ENCODE data around the gene CFD. TPM values are rescaled to one million over a fixed set of nuclear protein-coding genes. Genes with fewer than 3 reads are reported as not detected.

CFD gene
- polyA plus RNA-seq, 1 of the 3 experiments (the other 2 are of a cell fraction), result 2.5 TPM

DNA sequence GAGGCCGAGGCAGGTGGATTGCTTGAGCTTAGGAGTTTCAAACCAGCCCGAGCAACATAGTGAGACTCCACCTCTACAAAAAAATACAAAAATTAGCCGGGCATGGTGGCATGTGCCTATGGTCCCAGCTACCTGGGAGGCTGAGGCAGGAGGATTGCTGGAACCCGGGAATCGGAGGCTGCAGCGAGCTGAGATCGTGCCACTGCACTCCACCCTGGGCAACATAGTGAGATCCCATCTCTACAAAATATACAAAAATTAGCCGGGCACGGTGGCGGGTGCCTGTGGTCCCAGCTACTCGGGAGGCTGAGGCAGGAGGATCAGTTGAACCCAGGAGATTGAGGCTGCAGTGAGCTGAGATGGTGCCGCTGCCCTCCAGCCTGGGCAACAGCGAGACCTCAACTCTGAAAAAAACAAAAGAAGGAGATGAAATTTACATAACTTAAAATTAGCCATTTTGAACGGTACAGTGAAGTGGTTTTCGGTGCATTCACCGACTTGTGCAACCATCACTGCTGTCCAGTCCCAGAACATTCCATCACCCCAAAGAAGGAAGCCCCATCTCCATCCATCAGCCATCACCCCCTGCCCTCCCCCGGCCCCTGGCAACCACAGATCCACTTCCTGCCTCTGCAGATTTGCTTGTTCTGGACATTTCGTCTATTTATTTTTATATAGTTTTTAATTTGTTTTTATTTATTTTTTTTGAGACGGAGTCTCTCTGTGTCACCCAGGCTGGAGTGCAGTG, 33.4 kb upstream of the CFD start:
- 81% methylated on average over 19 of the region's 19 CpGs for WGBS (ENCODE audit: low lambda C conversion rate)
- H3K4me2 ChIP-seq, result no peak overlapping the region

GRCh38 chr19:827314-827709, 32.2 kb upstream of the CFD start:
- Histone ChIP-seq H3K9ac (no peak overlapping the region), H3K9me3 (no peaks in the 10 kb centered on the region), H3K79me2 (ENCODE audit: insufficient read depth) (no peaks in the 10 kb centered on the region), H3K27me3 (ENCODE audit: insufficient read depth) (peaks cover 30% of the 10 kb centered on the region), H3K27ac (ENCODE audit: low read depth in 2 of 2, low read length in 1 of 2) (no peak overlapping the region), H3K4me3 (ENCODE audit: low read depth in 2 of 2, low read length in 1 of 2) (no peak overlapping the region), H3F3A (replicated peaks; ENCODE audit: insufficient read depth) (peaks cover 5% of the 10 kb centered on the region), H3K36me3 (replicated peaks in 1 of 2; ENCODE audit: control insufficient read depth in 1 of 2, insufficient read depth in 2 of 2, low read length in 1 of 2) (no peaks in the 10 kb centered on the region), H3K9me2 (no peaks in the 10 kb centered on the region), H2AFZ (ENCODE audit: low read depth) (no peak overlapping the region), H4K20me1 (ENCODE audit: insufficient read depth) (no peaks in the 10 kb centered on the region), H3K4me2 (no peak overlapping the region), H3K4me1 (ENCODE audit: control insufficient read depth in 1 of 2, insufficient read depth in 2 of 2, low read depth in 1 of 2, low read length in 1 of 2) (no peaks in the 10 kb centered on the region; a peak in 1 of 4 replicates)
- 94% methylated on average over 9 of the region's 11 CpGs for WGBS (ENCODE audit: low lambda C conversion rate)
- POLR2A ChIA-PET, result no interaction called here
- CTCF ChIA-PET, result no interaction called here
- DNase-seq, result no peak
- TF ChIP-seq NFIC (IDR thresholded peaks at IDR 0.05; ENCODE audit: borderline replicate concordance), result no peak
- TF ChIP-seq, protein P1, sequence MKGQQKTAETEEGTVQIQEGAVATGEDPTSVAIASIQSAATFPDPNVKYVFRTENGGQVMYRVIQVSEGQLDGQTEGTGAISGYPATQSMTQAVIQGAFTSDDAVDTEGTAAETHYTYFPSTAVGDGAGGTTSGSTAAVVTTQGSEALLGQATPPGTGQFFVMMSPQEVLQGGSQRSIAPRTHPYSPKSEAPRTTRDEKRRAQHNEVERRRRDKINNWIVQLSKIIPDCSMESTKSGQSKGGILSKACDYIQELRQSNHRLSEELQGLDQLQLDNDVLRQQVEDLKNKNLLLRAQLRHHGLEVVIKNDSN (IDR thresholded peaks at IDR 0.05; ENCODE audit: borderline replicate concordance, low read depth), result no peak
- no peak for TF ChIP-seq GATA2 (CRISPR knock-in tag; IDR thresholded peaks at IDR 0.05)
- no peak for TF ChIP-seq RXRA (IDR thresholded peaks at IDR 0.05; ENCODE audit: borderline replicate concordance, low read depth)
- TF ChIP-seq, protein P2, sequence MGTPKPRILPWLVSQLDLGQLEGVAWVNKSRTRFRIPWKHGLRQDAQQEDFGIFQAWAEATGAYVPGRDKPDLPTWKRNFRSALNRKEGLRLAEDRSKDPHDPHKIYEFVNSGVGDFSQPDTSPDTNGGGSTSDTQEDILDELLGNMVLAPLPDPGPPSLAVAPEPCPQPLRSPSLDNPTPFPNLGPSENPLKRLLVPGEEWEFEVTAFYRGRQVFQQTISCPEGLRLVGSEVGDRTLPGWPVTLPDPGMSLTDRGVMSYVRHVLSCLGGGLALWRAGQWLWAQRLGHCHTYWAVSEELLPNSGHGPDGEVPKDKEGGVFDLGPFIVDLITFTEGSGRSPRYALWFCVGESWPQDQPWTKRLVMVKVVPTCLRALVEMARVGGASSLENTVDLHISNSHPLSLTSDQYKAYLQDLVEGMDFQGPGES (IDR thresholded peaks at IDR 0.05; ENCODE audit: low read depth, low read length), result no peak
- TF ChIP-seq SIN3A (IDR thresholded peaks at IDR 0.05; ENCODE audit: borderline replicate concordance, low read depth, low read length), result no peak
- TF ChIP-seq GABPA (IDR thresholded peaks at IDR 0.05; ENCODE audit: low read depth), result no peak
- no peak for TF ChIP-seq RFX5 (IDR thresholded peaks at IDR 0.05; ENCODE audit: low read length)
- no peak for TF ChIP-seq MAX (IDR thresholded peaks at IDR 0.05; ENCODE audit: low read depth)
- no peak for TF ChIP-seq TEAD4 (IDR thresholded peaks at IDR 0.05; ENCODE audit: borderline replicate concordance, insufficient read depth)
- TF ChIP-seq USF2 (IDR thresholded peaks at IDR 0.05; ENCODE audit: borderline replicate concordance, low read depth, low read length), result no peak
- TF ChIP-seq NRF1 (IDR thresholded peaks at IDR 0.05; ENCODE audit: low read depth, low read length), result no peak
- TF ChIP-seq EP300 (IDR thresholded peaks at IDR 0.05; ENCODE audit: borderline replicate concordance in 1 of 2, low read depth in 1 of 2, low read length in 1 of 2), result no peak

More for the DNA sequence above, 33.4 kb upstream of the CFD start:
- Histone ChIP-seq H3K79me2 (ENCODE audit: insufficient read depth) (no peaks in the 10 kb centered on the region), H3K9me3 (no peaks in the 10 kb centered on the region), H3K27ac (ENCODE audit: low read depth in 2 of 2, low read length in 1 of 2) (no peak overlapping the region), H3K9ac (no peak overlapping the region), H3K27me3 (ENCODE audit: insufficient read depth) (peaks cover 18% of the 10 kb centered on the region), H4K20me1 (ENCODE audit: insufficient read depth) (no peaks in the 10 kb centered on the region), H3K36me3 (replicated peaks in 1 of 2; ENCODE audit: control insufficient read depth in 1 of 2, insufficient read depth in 2 of 2, low read length in 1 of 2) (no peaks in the 10 kb centered on the region), H3F3A (replicated peaks; ENCODE audit: insufficient read depth) (peaks cover 5% of the 10 kb centered on the region), H2AFZ (ENCODE audit: low read depth) (no peak overlapping the region), H3K4me3 (ENCODE audit: low read depth in 2 of 2, low read length in 1 of 2) (no peak overlapping the region), H3K4me1 (ENCODE audit: control insufficient read depth in 1 of 2, insufficient read depth in 2 of 2, low read depth in 1 of 2, low read length in 1 of 2) (no peaks in the 10 kb centered on the region; a peak in 1 of 4 replicates), H3K9me2 (no peaks in the 10 kb centered on the region)
- DNase-seq, result no peak
- no peak for TF ChIP-seq CHD2 (IDR thresholded peaks at IDR 0.05; ENCODE audit: low read length, partially characterized antibody)
- no peak for TF ChIP-seq FOXM1 (IDR thresholded peaks at IDR 0.05; ENCODE audit: low read depth)
- TF ChIP-seq SMC3 (IDR thresholded peaks at IDR 0.05; ENCODE audit: low read depth, low read length), result no peak
- TF ChIP-seq, protein P3, sequence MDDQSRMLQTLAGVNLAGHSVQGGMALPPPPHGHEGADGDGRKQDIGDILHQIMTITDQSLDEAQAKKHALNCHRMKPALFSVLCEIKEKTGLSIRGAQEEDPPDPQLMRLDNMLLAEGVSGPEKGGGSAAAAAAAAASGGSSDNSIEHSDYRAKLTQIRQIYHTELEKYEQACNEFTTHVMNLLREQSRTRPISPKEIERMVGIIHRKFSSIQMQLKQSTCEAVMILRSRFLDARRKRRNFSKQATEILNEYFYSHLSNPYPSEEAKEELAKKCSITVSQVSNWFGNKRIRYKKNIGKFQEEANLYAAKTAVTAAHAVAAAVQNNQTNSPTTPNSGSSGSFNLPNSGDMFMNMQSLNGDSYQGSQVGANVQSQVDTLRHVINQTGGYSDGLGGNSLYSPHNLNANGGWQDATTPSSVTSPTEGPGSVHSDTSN (IDR thresholded peaks at IDR 0.05), result no peak
- no peak for TF ChIP-seq GATA2 (CRISPR knock-in tag; IDR thresholded peaks at IDR 0.05)
- no peak for TF ChIP-seq TEAD4 (IDR thresholded peaks at IDR 0.05; ENCODE audit: borderline replicate concordance, insufficient read depth)
- no peak for TF ChIP-seq ELF1 (IDR thresholded peaks at IDR 0.05)
- TF ChIP-seq SIN3A (IDR thresholded peaks at IDR 0.05; ENCODE audit: borderline replicate concordance, low read depth, low read length), result no peak
- no peak for TF ChIP-seq RFX5 (IDR thresholded peaks at IDR 0.05; ENCODE audit: low read length)
- no peak for TF ChIP-seq NRF1 (IDR thresholded peaks at IDR 0.05; ENCODE audit: low read depth, low read length)
- TF ChIP-seq FOSL2 (IDR thresholded peaks at IDR 0.05; ENCODE audit: borderline replicate concordance, low read depth), result no peak
- no peak for TF ChIP-seq FOXJ3 (CRISPR knock-in tag; IDR thresholded peaks at IDR 0.05)
- no peak for TF ChIP-seq YY1 (IDR thresholded peaks at IDR 0.05; ENCODE audit: low read depth)
- TF ChIP-seq, protein P1 (IDR thresholded peaks at IDR 0.05; ENCODE audit: borderline replicate concordance, low read depth), result no peak
- no peak for TF ChIP-seq RAD21 (IDR thresholded peaks at IDR 0.05; ENCODE audit: low read length)
- ChIA-PET CTCF (no interaction called here), POLR2A (interaction anchor here (0.6 kb wide), 1 partner anchor 11 kb away, joined by 5 read pairs; no protein-coding TSS in a partner anchor)

All from SK-N-SH (cell line).